Kidney (tissue), 22 donors: ENCODE results near the gene WDR53. TPM values are rescaled to one million over a fixed set of nuclear protein-coding genes. Genes with fewer than 3 reads are reported as not detected.
"Not testable (repeated sequence)": the region's sequence is repeated elsewhere in the genome, so short reads cannot be mapped to it uniquely, and the experiment has no call there.

Source experiments
- DNase-seq, 5 donors: peaks; one replicate each; pipeline ENCODE4 v3.0.0-alpha.2; 2013 to 2020
- FAIRE-seq: peaks from 2 replicates; lab custom pipeline; 2012; peaks lifted over from hg19 to GRCh38; lab: Jason Lieb, UNC
- H3K27ac ChIP-seq, 2 donors: one replicate each; pipeline ENCODE4 v1.7.0; 2013; ENCODE audit warnings: low read depth in 2 of 2, low read length in 2 of 2, inconsistent platforms in 1 of 2
- H3K27me3 ChIP-seq: one replicate; pipeline ENCODE4 v1.7.1; 2013; ENCODE audit warnings: low read length, inconsistent platforms; ENCODE audit not compliant: control insufficient read depth, insufficient read depth
- H3K36me3 ChIP-seq, 3 donors: one replicate each; pipeline versions ENCODE4 v1.7.0 to v1.7.1; 2013; ENCODE audit warnings: low read length in 3 of 3, control low read depth in 1 of 3, inconsistent platforms in 1 of 3; ENCODE audit not compliant: insufficient read depth in 3 of 3, control insufficient read depth in 2 of 3
- H3K4me1 ChIP-seq, 3 donors: one replicate each; pipeline versions ENCODE4 v1.7.0 to v1.7.1; 2013; ENCODE audit warnings: low read length in 3 of 3, inconsistent platforms in 1 of 3, low read depth in 1 of 3; ENCODE audit not compliant: control insufficient read depth in 2 of 3, insufficient read depth in 2 of 3
- H3K4me3 ChIP-seq, 3 donors: one replicate each; pipeline versions ENCODE4 v1.7.0 to v1.8.1; 2013; ENCODE audit warnings: low read length in 3 of 3, control low read depth in 1 of 3, inconsistent platforms in 1 of 3
- H3K9ac ChIP-seq, 3 donors: one replicate each; pipeline versions ENCODE4 v1.7.0 to v1.7.1; 2013; ENCODE audit warnings: low read length in 3 of 3, control low read depth in 1 of 3, inconsistent platforms in 1 of 3
- H3K9me3 ChIP-seq, 3 donors: one replicate each; pipeline versions ENCODE4 v1.7.0 to v1.7.1; 2013; ENCODE audit warnings: low read length in 3 of 3, control low read depth in 1 of 3, inconsistent platforms in 1 of 3; ENCODE audit not compliant: control insufficient read depth in 2 of 3, insufficient read depth in 1 of 3
- CTCF ChIP-seq: IDR thresholded peaks from 3 replicates; pipeline ENCODE4 v1.5.1; 2012; ENCODE audit warnings: mild to moderate bottlenecking, moderate library complexity, borderline replicate concordance; ENCODE audit not compliant: insufficient read depth; ENCODE audit errors: extremely low read depth
- intact Hi-C: fragments of 100-400 bp; cut with DNase I; formaldehyde crosslinking; loops from one replicate; pipeline ENCODE4 v1.11.1; 2022
- long read RNA-seq, 10 donors: library from polyadenylated mRNA in 1 of 10; unstranded in 1 of 10; transcript quantifications; one replicate each; pipeline ENCODE4 v2.0.0 and lab custom pipeline, GENCODE V29; 2021 to 2026
- polyA plus RNA-seq: library from polyadenylated mRNA; stranded (reverse); fragments of 350-450 nt; fragmentation: Illumina TruSeq; extraction: RNeasy Lipid Tissue Mini Kit (QIAGEN cat#74804); gene quantifications from one replicate; pipeline ENCODE4 v1.2.3, GENCODE V29; 2014; ENCODE audit warnings: low read depth, low replicate concordance; ENCODE audit not compliant: insufficient read depth
- total RNA-seq: library from RNA; stranded (reverse); fragmentation: NEBNext Ultra II Directional; extraction: Animal tissue kit (Norgen Biotek cat#: 25700); gene quantifications from one replicate; pipeline ENCODE4 v1.2.1, GENCODE V29; 2021
- donor health status: control.
- donor health status: control.
- donor health status: control.
- donor health status: control.
- donor health status: control.
- donor health status: DM: yes; HTN: yes; CAD: no.
- donor health status: Normal renal cell carcinoma (clear cell type).

The WDR53 gene
- total RNA-seq (12.3 TPM), polyA plus RNA-seq (9.0 TPM)
- long read RNA-seq, donor 1: 0 reads
- long read RNA-seq, donor 2: 0 reads
- long read RNA-seq, donor 3, partial matches to known transcripts: 5 of 6 reads
- long read RNA-seq, donor 3, other reads (novel, unspliced or antisense): 0 of 6 reads
- long read RNA-seq, donor 4: 0 reads
- long read RNA-seq, donor 5: 0 reads
- long read RNA-seq, donor 6, partial matches to known transcripts: 5 of 5 reads
- long read RNA-seq, donor 6, other reads (novel, unspliced or antisense): 0 of 5 reads
- long read RNA-seq, donor 7, partial matches to known transcripts: 2 of 3 reads
- long read RNA-seq, donor 7, other reads (novel, unspliced or antisense): 1 of 3 reads
- long read RNA-seq, donor 8, partial matches to known transcripts: 17 of 18 reads
- long read RNA-seq, donor 8, other reads (novel, unspliced or antisense): 0 of 18 reads
- long read RNA-seq, donor 9, partial matches to known transcripts: 0 of 1 reads
- long read RNA-seq, donor 9, other reads (novel, unspliced or antisense): 0 of 1 reads
- long read RNA-seq, donor 10, partial matches to known transcripts: 6 of 17 reads
- long read RNA-seq, donor 10, other reads (novel, unspliced or antisense): 11 of 17 reads

- Histone ChIP-seq H3K4me3 (peak within 1 kb of the TSS; percentile 89 to 99 (median 98)), H3K9ac (peak within 1 kb of the TSS; percentile 74 to 100 (median 83)), H3K36me3 (peaks cover 0 to 3% (median 0%) of the 10 kb centered on the region in 3 donors), H3K9me3 (no peaks in the 10 kb centered on the region), H3K27ac (peak within 1 kb of the TSS; percentile 2 to 41), H3K27me3 (no peaks in the 10 kb centered on the region), H3K4me1 (peaks cover 0 to 9% (median 6%) of the 10 kb centered on the region in 3 donors)
- intact Hi-C loops: no loop called here
- TF ChIP-seq CTCF: no peak
- DNase-seq (peak; percentile 96 to 98 (median 98)), FAIRE-seq (no peak)
Observed at GRCh38 chr3:196568246-196569002, at the start of gene WDR53, which contains the start of gene FBXO45. Gene WDR53 (minus strand): TSS chr3:196568554. CDS start chr3:196561475, 7,079 bp downstream. Gene FBXO45 (plus strand): TSS chr3:196568660. CDS start chr3:196568985, 325 bp downstream.

GRCh38 chr3:196617256-196617655 is 48.9 kb upstream of the WDR53 start:
- intact Hi-C loops: loop anchor here (10.0 kb wide), 1 partner anchor 68 kb away; no protein-coding TSS in a partner anchor
- Histone ChIP-seq H3K36me3 (no peaks in the 10 kb centered on the region), H3K9ac (no peak overlapping the region), H3K4me3 (no peak overlapping the region), H3K27me3 (no peaks in the 10 kb centered on the region), H3K9me3 (no peaks in the 10 kb centered on the region), H3K4me1 (peaks cover 0 to 2% (median 0%) of the 10 kb centered on the region in 3 donors), H3K27ac (no peak overlapping the region)
- no peak for FAIRE-seq
- DNase-seq: no peak
- TF ChIP-seq CTCF: no peak

GRCh38 chr3:196615234-196615633 is 46.9 kb upstream of the WDR53 start:
- H3K36me3 ChIP-seq, H3K9ac ChIP-seq, DNase-seq, FAIRE-seq, H3K9me3 ChIP-seq, H3K27me3 ChIP-seq, H3K4me3 ChIP-seq, H3K4me1 ChIP-seq, H3K27ac ChIP-seq: not testable (repeated sequence)
- intact Hi-C loops: loop anchor here (10.0 kb wide), 1 partner anchor 70 kb away; no protein-coding TSS in a partner anchor
